HCT116 (cell line): ENCODE measurements around the gene BCL6. TPM values are rescaled to one million over a fixed set of nuclear protein-coding genes. Genes with fewer than 3 reads are reported as not detected.
A peak's percentile ranks its signal among the peaks of the same experiment; 100 is the strongest.

Experiments used
- ATAC-seq: fragments of 200-7000 bp; cut with Tn5 transposase; 2 replicates; pipeline ENCODE4 v1.9.1; 2020; ENCODE audit warnings: mild to moderate bottlenecking, moderate library complexity
- BruUV-seq: library from RNA; stranded (reverse); fragments of 400-500 nt; replicated peaks from 2 replicates; lab custom pipeline; 2021; lab: Mats Ljungman, UMichigan
- CTCF ChIA-PET: fragments of 300-600 bp; sonication (Branson Sonifier 250); formaldehyde crosslinking; loops from one replicate; lab custom pipeline; 2021; ENCODE audit warnings: antibody characterized with exemption; lab: Charles Lee
- POLR2A ChIA-PET: fragments of 300-600, 350-600 bp; sonication (Branson Sonifier 250); formaldehyde crosslinking; loops from one replicate; lab custom pipeline; 2021; ENCODE audit warnings: antibody characterized with exemption; lab: Charles Lee
- RAD21 ChIA-PET, 2 experiments: fragments of 300-600 bp; sonication (Branson Sonifier 250); formaldehyde crosslinking; loops; one replicate each; lab custom pipeline; 2023; ENCODE audit warnings: low total read pairs in 2 of 2; ENCODE audit not compliant: uncharacterized antibody in 2 of 2, unreplicated experiment in 2 of 2, low non-redundant PET in 1 of 2; lab: Charles Lee
- DNase-seq: peaks from one replicate; pipeline ENCODE4 v3.0.0-alpha.2; 2010; ENCODE audit warnings: low read depth, low spot score
- H2AFZ ChIP-seq: fragments of 200-600 bp; shearing (Covaris generic), sonication (generic); 2 replicates; pipeline ENCODE4 v1.6.1; 2017; ENCODE audit warnings: low read depth, mixed run types, mixed read lengths, antibody characterized with exemption, low read length; ENCODE audit not compliant: poor library complexity, severe bottlenecking
- H3K27ac ChIP-seq: 2 replicates; pipeline ENCODE4 v1.5.1; 2012; ENCODE audit warnings: low read depth, low read length
- H3K27me3 ChIP-seq: fragments of 200-600 bp; sonication (generic); 2 replicates; pipeline ENCODE4 v1.6.1; 2016; ENCODE audit warnings: mixed run types, low read length, mixed read lengths; ENCODE audit not compliant: insufficient read depth
- H3K36me3 ChIP-seq, 2 experiments: fragments of 200-500 bp in 1 of 2; fragments of 200-600 bp in 1 of 2; sonication (Bioruptor generic) in 1 of 2; sonication (generic) in 1 of 2; 2 replicates each; pipeline versions ENCODE4 v1.5.1 to v1.6.1; 2014 to 2016; ENCODE audit warnings: low read length in 2 of 2, inconsistent platforms in 1 of 2, mixed read lengths in 1 of 2, mixed run types in 1 of 2; ENCODE audit not compliant: insufficient read depth in 2 of 2, control insufficient read depth in 1 of 2
- H3K4me1 ChIP-seq, 2 experiments: fragments of 200-600 bp in 1 of 2; sonication (generic) in 1 of 2; 2 replicates each; pipeline versions ENCODE4 v1.5.1 to v1.6.1; 2012 to 2017; ENCODE audit warnings: low read length in 2 of 2, inconsistent platforms in 1 of 2, mild to moderate bottlenecking in 1 of 2, mixed read lengths in 1 of 2, mixed run types in 1 of 2, moderate library complexity in 1 of 2; ENCODE audit not compliant: insufficient read depth in 2 of 2, control insufficient read depth in 1 of 2
- H3K4me2 ChIP-seq: fragments of 200-600 bp; sonication (generic); 2 replicates; pipeline ENCODE4 v1.6.1; 2017; ENCODE audit warnings: mixed run types, low read length, mixed read lengths
- H3K4me3 ChIP-seq, 2 experiments: fragments of 200-600 bp in 1 of 2; sonication (generic) in 1 of 2; replicated peaks in 1 of 2; 2 replicates each; pipeline ENCODE4 v1.5.1; 2011 to 2016; ENCODE audit warnings: low read length in 2 of 2, control low read depth in 1 of 2, low read depth in 1 of 2, mild to moderate bottlenecking in 1 of 2, mixed read lengths in 1 of 2, mixed run types in 1 of 2
- H3K79me2 ChIP-seq: fragments of 200-600 bp; sonication (generic); 2 replicates; pipeline ENCODE4 v1.6.1; 2017; ENCODE audit warnings: mild to moderate bottlenecking, mixed run types, low read length, moderate library complexity, mixed read lengths; ENCODE audit not compliant: insufficient read depth
- H3K9ac ChIP-seq: fragments of 200-600 bp; sonication (generic); 2 replicates; pipeline ENCODE4 v1.6.1; 2016; ENCODE audit warnings: low read length, mixed read lengths
- H3K9me2 ChIP-seq: fragments of 200-600 bp; sonication (generic), shearing (Covaris generic); 2 replicates; pipeline ENCODE4 v1.6.1; 2017; ENCODE audit warnings: mixed run types, mild to moderate bottlenecking, moderate library complexity; ENCODE audit not compliant: insufficient read depth
- H3K9me3 ChIP-seq, 2 experiments: fragments of 200-500 bp in 1 of 2; fragments of 200-600 bp in 1 of 2; sonication (Bioruptor generic) in 1 of 2; sonication (generic) in 1 of 2; 2 replicates each; pipeline ENCODE4 v1.6.1; 2014 to 2017; ENCODE audit warnings: low read length in 2 of 2, mixed read lengths in 2 of 2, inconsistent platforms in 1 of 2, low read depth in 1 of 2, mild to moderate bottlenecking in 1 of 2, mixed run types in 1 of 2, moderate library complexity in 1 of 2; ENCODE audit not compliant: control insufficient read depth in 1 of 2, insufficient read depth in 1 of 2
- H4K20me1 ChIP-seq: fragments of 200-600 bp; sonication (generic), shearing (Covaris generic); 2 replicates; pipeline ENCODE4 v1.6.1; 2017; ENCODE audit warnings: mixed run types, mild to moderate bottlenecking, moderate library complexity; ENCODE audit not compliant: insufficient read depth
- FOSL1 ChIP-seq: IDR thresholded peaks from 2 replicates; pipeline ENCODE4 v1.6.1; 2012; ENCODE audit warnings: low read depth
- SRF ChIP-seq: IDR thresholded peaks from 2 replicates; pipeline ENCODE4 v1.6.1; 2012; ENCODE audit warnings: low read depth
- TCF7L2 ChIP-seq: IDR thresholded peaks from 2 replicates; pipeline ENCODE4 v1.7.0; 2011; ENCODE audit warnings: borderline replicate concordance, inconsistent platforms; ENCODE audit not compliant: insufficient read depth, insufficient read length; ENCODE audit errors: extremely low read depth
- YY1 ChIP-seq: IDR thresholded peaks from 2 replicates; pipeline ENCODE4 v1.6.1; 2011; ENCODE audit warnings: low read length, low read depth, moderate library complexity, mild to moderate bottlenecking; ENCODE audit not compliant: insufficient replicate concordance; ENCODE audit errors: extremely low read depth
- ZFX ChIP-seq: fragments of 450-650 bp; IDR thresholded peaks from 2 replicates; pipeline ENCODE4 v1.6.1; 2017
- intact Hi-C: fragments of 100-400 bp; cut with micrococcal nuclease; formaldehyde crosslinking; loops from 2 replicates; pipeline ENCODE4 v1.10.0; 2022
- total RNA-seq: library from RNA; stranded (reverse); gene quantifications from one replicate; pipeline ENCODE4 v1.2.1, GENCODE V29; 2021; ENCODE audit not compliant: unreplicated experiment
- TF ChIP-seq, protein P1 (sequence below): IDR thresholded peaks from 2 replicates; pipeline ENCODE4 v1.6.1; 2012
- TF ChIP-seq, protein P2 (sequence below), 3 experiments: fragments of 200-600 bp in 1 of 3; sonication (generic) in 1 of 3; IDR thresholded peaks in 2 of 3; conservative IDR thresholded peaks in 1 of 3; 2 replicates each; pipeline ENCODE4 v1.5.1; 2012 to 2017; ENCODE audit warnings: low read depth in 2 of 3, low read length in 2 of 3, antibody characterized with exemption in 1 of 3, borderline replicate concordance in 1 of 3, control low read depth in 1 of 3, mild to moderate bottlenecking in 1 of 3, mixed read lengths in 1 of 3, mixed run types in 1 of 3, moderate library complexity in 1 of 3; ENCODE audit not compliant: insufficient read depth in 1 of 3
- TF ChIP-seq, protein P3 (sequence below): IDR thresholded peaks from 2 replicates; pipeline ENCODE4 v1.6.1; 2011; ENCODE audit warnings: mild to moderate bottlenecking, low read length, moderate library complexity; ENCODE audit not compliant: insufficient replicate concordance; ENCODE audit errors: extremely low read depth

The BCL6 gene
- total RNA-seq, 1 experiment from 2014 or later: 17.5 TPM

DNA sequence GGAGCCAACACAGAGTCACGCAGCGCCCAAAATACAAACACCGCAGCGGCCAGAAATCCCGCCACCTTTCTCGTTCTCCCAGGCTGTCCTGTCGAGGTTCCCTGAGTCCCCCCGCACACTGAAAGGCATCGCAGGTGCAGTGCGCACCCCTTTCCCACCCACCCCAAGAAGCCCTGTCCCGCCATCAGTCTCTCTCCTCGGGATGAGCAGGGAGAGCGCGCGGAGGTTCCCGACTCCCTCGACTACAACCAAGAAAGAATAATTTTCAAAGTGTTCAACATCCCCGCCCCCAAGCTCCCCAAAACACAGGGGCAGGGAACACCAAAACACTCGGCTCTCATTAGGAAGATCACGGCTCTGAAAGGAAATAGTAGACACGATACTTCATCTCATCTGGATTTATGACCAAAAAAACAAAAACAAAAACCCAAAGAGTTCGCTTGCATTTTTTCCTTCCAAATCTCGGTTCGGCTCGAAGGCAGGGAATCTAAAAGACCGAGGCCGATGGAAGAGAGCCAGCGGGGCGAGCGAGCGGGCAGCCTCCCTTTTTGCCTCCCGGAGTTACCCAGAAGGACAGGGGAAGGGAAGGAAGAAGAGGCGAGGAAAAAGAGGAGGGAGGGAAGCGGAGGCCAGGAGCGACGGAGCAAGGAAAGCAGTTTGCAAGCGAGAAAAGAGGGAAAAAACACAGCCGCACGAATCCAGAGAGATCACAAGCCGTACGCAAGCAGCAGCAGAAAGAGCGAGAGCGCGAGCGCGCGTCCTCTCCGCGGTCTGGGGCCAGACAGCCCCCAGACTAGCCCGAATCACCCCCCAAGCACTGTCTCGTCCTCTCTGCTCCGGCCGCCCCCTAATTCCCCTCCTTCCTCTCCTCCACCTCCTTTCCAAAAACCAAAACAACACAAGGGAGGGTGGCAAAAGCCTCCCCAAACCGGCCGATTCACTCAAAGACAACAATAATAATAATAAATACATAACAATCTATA is 808 bp downstream of the BCL6 start:
- Histone ChIP-seq H3K4me2 (peak overlapping the region; percentile 97), H3K79me2 (peaks cover 6% of the 10 kb centered on the region; the same call in 1 of the 2 replicates), H3K9me3 (no peaks in the 10 kb centered on the region), H3K4me1 (peaks cover 31 to 65% of the 10 kb centered on the region in 2 experiments), H3K9ac (peak overlapping the region; percentile 74), H3K4me3 (peak overlapping the region; percentile 89 to 91), H3K36me3 (no peaks in the 10 kb centered on the region), H2AFZ (peak overlapping the region; percentile 46), H3K27ac (peak overlapping the region; percentile 78), H4K20me1 (no peaks in the 10 kb centered on the region), H3K27me3 (no peaks in the 10 kb centered on the region), H3K9me2 (no peaks in the 10 kb centered on the region)
- no peak for TF ChIP-seq SRF
- TF ChIP-seq ZFX: no peak
- no peak for ATAC-seq
- intact Hi-C loops: loop anchor here (2.0 to 10.0 kb wide), 8 partner anchors 220 to 1088 kb away; partner anchors contain the start of gene LPP
- no peak for DNase-seq
- ChIA-PET POLR2A (interaction anchor here (1.0 to 2.1 kb wide), 9 partner anchors 239 to 1211 kb away, joined by 3 to 13 read pairs (median 3); no protein-coding TSS in a partner anchor), RAD21 (no interaction called here), CTCF (interaction anchor here (1.2 to 2.8 kb wide), 3 partner anchors 1203 to 1210 kb away, joined by 4 to 27 read pairs (median 14); no protein-coding TSS in a partner anchor)
- BruUV-seq: TSS peak; percentile 83

DNA sequence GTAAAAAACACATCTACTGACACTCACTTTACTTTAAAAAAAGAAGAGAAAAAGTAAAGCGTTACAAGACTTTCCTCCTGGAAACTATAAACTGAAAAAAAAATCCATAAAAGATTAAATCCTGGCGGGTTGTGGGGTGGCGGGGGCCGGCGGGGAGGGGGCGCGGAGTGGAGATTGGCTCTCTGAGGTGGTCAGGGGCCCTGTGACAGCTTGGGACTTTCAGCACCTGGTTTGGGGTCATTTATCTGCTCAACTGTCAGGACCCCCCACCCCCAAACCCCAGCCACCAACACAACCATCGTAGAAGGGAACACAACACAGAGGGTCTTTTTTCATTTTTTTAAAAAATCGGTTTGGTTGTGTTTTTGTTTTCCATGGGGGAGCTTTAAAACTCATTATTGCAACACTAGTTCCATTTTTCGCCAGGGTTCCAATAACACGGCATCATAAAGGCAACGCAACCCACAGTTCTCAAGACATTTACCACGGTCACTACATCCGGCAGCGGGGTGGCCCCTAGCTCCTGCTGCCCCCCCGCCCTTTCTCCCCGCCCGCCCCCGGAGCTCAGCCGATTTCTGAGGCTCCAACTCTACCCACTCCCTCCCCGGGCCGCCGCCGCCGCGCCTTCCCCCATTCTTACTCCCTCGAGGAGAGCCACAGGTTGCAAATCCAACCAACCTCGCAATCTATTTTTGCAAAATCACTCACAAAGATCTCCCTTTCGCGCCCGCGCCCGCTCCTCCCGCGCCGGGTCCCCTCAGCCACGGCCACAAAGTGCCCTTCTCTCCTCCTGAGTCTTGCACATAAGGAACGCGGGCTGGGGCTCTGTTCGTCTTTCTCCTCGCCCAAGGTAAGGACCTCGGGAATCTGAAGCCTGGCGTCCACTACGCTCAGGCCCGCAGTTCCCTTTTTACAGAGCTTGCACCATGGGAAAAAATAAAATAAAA is 1.8 kb downstream of the BCL6 start:
- Histone ChIP-seq H3K4me3 (peak overlapping the region; percentile 89 to 91), H3K27me3 (no peaks in the 10 kb centered on the region), H3K9ac (peak overlapping the region; percentile 74), H3K36me3 (no peaks in the 10 kb centered on the region), H2AFZ (peak overlapping the region; percentile 46), H3K9me2 (no peaks in the 10 kb centered on the region), H3K79me2 (peaks cover 6% of the 10 kb centered on the region; the same call in 1 of the 2 replicates), H3K4me2 (peak overlapping the region; percentile 97), H3K27ac (peak overlapping the region; percentile 78; the same call in 1 of the 2 replicates), H4K20me1 (no peaks in the 10 kb centered on the region), H3K9me3 (no peaks in the 10 kb centered on the region), H3K4me1 (peaks cover 25 to 64% of the 10 kb centered on the region in 2 experiments)
- CTCF ChIA-PET: interaction anchor here (0.8 to 2.8 kb wide), 3 partner anchors 1204 to 1210 kb away, joined by 4 to 27 read pairs (median 5); no protein-coding TSS in a partner anchor
- intact Hi-C loops: loop anchor here (2.0 to 10.0 kb wide), 7 partner anchors 221 to 1004 kb away; no protein-coding TSS in a partner anchor
- RAD21 ChIA-PET: interaction anchor here in 1 of 2 experiments (1.4 kb wide), 1 partner anchor 1211 kb away, joined by 7 read pairs; no protein-coding TSS in a partner anchor
- POLR2A ChIA-PET: interaction anchor here (1.7 to 2.1 kb wide), 2 partner anchors 1204 to 1211 kb away, joined by 5 to 7 read pairs; no protein-coding TSS in a partner anchor
- no TSS peak for BruUV-seq
- DNase-seq (no peak), ATAC-seq (no peak)
- TF ChIP-seq TCF7L2 (no peak), FOSL1 (no peak), YY1 (no peak), ZFX (no peak)
- TF ChIP-seq, protein P1, sequence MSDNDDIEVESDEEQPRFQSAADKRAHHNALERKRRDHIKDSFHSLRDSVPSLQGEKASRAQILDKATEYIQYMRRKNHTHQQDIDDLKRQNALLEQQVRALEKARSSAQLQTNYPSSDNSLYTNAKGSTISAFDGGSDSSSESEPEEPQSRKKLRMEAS: no peak
- TF ChIP-seq, protein P2, sequence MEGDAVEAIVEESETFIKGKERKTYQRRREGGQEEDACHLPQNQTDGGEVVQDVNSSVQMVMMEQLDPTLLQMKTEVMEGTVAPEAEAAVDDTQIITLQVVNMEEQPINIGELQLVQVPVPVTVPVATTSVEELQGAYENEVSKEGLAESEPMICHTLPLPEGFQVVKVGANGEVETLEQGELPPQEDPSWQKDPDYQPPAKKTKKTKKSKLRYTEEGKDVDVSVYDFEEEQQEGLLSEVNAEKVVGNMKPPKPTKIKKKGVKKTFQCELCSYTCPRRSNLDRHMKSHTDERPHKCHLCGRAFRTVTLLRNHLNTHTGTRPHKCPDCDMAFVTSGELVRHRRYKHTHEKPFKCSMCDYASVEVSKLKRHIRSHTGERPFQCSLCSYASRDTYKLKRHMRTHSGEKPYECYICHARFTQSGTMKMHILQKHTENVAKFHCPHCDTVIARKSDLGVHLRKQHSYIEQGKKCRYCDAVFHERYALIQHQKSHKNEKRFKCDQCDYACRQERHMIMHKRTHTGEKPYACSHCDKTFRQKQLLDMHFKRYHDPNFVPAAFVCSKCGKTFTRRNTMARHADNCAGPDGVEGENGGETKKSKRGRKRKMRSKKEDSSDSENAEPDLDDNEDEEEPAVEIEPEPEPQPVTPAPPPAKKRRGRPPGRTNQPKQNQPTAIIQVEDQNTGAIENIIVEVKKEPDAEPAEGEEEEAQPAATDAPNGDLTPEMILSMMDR (IDR thresholded peaks at IDR 0.05 in 2 of 3, conservative IDR thresholded peaks at IDR 0.05 in 1 of 3; ENCODE audit: borderline replicate concordance in 1 of 3, insufficient read depth in 1 of 3, low read depth in 2 of 3, low read length in 2 of 3): no peak
- TF ChIP-seq, protein P3, sequence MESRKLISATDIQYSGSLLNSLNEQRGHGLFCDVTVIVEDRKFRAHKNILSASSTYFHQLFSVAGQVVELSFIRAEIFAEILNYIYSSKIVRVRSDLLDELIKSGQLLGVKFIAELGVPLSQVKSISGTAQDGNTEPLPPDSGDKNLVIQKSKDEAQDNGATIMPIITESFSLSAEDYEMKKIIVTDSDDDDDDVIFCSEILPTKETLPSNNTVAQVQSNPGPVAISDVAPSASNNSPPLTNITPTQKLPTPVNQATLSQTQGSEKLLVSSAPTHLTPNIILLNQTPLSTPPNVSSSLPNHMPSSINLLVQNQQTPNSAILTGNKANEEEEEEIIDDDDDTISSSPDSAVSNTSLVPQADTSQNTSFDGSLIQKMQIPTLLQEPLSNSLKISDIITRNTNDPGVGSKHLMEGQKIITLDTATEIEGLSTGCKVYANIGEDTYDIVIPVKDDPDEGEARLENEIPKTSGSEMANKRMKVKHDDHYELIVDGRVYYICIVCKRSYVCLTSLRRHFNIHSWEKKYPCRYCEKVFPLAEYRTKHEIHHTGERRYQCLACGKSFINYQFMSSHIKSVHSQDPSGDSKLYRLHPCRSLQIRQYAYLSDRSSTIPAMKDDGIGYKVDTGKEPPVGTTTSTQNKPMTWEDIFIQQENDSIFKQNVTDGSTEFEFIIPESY: no peak
